ENCODE results near the gene UCN.
"Not testable (repeated sequence)": the region's sequence is repeated elsewhere in the genome, so short reads cannot be mapped to it uniquely, and the experiment has no call there.

Gene UCN

DNA sequence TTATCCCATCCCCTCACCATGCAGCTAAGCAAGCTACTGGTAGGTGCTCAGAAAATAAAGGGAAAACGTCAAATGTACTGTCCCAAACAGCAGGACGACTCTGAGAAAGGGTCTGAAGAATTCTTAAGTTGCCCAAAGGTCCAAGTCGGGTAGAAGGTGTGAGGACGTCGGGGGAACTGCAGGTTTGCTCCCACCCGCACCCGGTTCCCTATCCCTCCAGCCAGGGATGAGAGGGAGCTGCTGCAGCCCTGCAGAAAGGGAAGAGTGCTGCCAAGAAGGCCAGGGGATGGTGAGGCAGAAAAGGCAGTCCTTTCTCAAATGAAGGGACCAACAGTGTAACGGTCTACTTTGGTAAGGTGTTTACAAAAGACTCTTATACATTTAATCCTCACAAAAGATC lies 6.9 kb upstream of the UCN start:
- DNase-seq: no peak

DNA sequence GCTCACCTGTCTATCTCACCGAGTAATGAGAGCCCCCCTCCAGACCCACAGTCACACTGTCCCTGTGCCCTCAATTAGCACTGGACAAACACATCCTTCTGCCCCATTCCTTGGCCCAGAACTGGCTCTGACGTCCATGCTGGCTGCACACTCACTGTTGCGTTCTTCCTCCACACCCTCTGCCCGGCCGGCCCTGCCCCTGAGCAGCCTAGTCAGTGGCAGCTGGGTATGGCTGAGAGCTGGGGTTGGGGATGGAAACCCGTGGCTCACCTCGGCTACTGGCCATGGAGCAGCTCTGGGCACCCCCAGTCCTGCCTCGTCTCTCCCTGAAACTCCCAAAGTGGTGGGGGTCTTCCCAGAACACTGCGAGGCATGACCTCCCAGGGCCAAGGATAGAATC lies 6.5 kb upstream of the UCN start:
- DNase-seq: no peak

DNA sequence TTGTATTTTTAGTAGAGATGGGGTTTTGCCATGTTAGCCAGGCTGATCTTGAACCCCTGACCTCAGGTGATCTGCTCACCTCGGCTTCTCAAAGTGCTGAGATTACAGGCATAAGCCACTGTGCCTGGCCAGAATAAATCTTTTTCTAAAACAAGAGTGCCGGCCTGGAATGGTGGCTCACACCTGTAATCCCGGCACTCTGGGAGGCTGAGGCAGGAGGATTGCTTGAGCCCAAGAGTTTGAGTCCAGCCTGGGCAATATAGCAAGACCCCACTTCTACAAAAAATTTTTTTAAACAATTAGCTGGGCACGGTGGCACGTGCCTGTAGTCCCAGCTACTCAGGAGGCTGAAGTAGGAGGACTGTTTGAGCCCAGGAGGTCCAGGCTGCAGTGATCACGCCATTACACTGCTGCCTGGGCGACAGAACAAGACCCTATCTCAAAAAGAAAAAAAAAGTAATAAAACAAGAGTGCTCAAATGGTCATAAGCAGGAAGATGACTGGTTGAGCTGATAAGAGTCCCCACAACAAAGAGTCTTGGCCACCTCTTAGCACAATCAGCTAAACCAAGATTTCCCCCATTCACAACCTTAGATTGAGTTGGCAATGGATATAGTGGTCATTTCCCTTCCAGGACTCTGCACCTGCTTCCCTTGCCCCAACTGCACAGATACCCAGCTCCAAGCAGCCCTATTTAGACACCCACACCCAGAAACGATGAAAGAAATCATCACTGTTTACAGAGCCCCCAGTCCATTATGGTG lies 5.8 kb upstream of the UCN start:
- DNase-seq: no peak

DNA sequence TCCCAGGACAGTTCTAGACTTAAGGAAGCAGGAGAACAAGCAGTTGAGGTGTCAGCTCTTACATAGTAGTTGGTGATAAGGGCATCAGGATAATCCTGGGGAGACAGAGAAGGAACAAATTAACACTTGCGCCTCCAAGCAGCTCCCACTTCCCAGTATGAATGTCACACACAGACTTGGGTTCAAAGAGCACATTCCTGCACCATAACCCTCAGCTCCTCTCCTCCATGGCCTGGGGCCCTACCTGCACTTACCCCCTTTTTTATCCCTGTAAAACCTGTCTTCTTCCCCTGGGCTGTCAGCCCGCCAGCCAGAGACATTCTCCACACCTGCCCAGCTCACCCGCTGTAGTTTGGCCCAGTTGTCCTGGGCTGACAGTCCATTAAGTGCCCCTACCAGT lies 3.9 kb upstream of the UCN start:
- no peak for DNase-seq

DNA sequence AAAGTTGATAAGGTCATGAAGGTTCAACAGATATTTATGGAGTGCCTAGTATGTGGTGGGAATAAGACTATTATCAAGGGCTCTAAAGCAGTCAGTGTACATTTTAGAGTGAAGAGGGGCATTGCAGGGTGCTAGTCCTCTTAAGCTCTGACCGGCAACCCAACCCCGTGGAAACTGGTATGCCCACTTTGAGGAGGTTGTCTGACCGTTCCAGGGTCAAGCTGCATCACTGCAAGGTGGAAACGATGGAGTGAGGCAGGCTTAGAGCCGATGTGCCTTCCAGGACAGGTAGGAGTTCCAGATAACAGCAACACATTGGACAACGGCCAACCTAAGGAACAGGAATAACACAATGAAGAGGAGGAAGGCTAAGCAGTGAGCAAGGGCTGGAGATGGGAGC lies 1.4 kb upstream of the UCN start:
- DNase-seq: no peak

DNA sequence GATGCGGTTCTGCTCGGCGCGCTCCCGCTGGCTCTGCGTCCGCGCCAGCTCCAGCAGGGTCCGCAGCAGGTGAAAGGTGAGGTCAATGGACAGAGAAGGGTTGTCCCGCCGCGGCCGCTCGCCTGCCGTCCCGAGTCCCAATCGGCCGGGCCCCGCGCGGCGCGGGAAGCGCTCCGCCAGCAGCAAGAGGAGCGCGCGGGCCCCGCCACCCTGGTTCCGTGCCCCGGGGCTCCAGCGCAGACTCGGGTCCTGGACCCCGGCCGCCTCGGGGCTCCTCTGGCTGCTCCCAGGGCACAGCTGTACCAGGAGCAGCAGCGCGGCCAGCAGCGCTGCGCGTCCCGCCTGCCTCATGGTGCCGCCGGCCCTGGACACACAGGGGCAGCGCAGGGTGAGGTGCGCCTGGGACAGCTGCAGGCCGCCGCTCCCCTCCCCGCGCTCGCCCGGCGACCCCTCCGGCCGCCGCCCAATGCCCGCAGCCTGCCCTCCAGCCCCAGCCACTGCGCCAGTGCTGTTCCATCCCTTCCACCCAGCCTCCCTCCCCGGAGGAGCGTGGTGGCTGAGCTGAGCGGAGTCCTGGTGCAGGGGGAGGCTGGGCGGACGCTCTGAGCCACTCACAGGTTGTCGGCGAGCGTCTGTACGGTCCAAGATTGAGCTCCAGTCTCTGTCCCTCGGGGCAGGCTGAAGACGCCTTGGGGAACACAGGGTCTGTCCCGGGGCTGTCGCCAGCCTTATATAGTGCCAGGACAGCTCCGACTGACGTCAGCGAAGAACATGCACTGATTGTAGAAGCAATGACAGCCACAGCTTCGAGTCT lies 493 bp downstream of the UCN start:
- DNase-seq: no peak

DNA sequence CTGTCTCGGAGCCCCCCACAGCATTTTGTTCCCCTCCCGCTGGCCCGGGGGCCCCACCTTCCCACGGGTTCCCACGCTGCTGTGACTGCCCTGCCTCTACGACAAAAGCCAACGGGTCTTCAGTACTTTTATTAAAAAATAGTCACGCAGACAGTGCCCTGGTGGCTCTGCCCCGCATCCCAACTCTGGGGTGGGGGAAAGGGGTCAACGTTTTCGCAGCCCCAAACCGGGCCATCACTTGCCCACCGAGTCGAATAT lies 1.0 kb downstream of the UCN start:
- DNase-seq: no peak

DNA sequence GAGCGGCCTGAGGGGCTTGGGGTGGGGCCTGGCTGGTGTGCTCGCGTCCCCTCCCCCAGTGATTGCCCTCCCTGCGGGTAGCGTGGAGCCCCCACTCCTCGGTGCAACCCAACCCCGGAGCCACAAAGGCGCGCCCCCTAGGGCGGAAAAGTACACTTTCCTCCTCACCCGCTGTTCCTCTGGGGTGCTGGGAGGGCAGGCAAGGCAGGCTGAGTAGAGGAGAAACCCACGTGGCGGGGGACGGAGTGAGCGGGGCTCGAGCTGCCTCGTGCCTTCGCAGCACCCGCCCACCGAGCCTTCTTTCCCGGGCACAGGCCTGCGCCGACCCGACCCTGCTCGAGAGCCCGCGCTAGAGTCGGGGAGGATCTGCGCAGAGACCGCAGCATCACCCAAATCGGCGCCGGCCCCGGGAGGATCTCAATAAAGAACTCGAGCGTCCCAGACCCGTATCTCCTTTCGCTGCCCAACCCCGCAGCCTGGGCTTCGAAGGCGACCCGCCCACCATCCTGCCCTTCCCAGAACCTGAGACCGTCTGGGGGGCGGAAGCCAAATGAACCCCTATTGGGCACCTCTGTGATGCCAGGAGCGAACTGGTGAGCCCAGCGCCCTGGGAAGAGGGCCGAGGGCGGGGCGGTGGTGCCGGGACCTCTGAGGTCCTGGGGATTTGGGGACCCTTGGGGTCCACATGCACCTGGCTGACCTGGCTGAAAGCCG lies 1.5 kb downstream of the UCN start:
- DNase-seq: no peak

DNA sequence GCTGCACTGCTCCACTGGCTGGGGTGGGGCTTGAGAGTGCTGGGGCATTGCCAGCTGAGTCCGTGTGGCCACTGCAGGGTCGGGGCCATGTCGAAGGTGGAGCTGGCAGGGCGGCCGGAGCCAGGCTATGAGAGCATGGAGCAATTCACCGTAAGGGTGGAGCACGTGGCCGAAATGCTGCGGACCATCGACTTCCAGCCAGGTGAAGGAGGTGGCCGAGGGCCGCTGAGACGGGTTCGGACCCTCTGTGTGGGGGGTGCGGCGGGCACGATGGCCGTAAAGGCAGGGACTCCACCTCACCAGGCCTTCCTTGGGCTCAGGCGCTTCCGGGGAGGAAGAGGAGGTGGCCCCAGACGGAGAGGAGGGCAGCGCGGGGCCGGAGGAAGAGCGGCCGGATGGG lies 2.1 kb downstream of the UCN start:
- no peak for DNase-seq

DNA sequence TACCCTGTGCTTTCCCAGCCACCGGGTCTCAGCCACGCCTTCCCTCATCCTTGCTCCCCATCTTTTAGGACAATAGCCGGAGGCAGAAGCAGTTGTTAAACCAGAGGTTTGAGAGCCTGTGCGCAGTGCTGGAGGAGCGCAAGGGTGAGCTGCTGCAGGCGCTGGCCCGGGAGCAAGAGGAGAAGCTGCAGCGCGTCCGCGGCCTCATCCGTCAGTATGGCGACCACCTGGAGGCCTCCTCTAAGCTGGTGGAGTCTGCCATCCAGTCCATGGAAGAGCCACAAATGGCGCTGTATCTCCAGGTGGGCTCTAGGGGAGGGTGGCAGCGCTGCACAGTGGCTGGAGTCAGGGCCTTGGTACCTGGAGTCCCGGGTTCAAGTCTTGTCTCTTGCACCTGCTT lies 2.7 kb downstream of the UCN start:
- no peak for DNase-seq

DNA sequence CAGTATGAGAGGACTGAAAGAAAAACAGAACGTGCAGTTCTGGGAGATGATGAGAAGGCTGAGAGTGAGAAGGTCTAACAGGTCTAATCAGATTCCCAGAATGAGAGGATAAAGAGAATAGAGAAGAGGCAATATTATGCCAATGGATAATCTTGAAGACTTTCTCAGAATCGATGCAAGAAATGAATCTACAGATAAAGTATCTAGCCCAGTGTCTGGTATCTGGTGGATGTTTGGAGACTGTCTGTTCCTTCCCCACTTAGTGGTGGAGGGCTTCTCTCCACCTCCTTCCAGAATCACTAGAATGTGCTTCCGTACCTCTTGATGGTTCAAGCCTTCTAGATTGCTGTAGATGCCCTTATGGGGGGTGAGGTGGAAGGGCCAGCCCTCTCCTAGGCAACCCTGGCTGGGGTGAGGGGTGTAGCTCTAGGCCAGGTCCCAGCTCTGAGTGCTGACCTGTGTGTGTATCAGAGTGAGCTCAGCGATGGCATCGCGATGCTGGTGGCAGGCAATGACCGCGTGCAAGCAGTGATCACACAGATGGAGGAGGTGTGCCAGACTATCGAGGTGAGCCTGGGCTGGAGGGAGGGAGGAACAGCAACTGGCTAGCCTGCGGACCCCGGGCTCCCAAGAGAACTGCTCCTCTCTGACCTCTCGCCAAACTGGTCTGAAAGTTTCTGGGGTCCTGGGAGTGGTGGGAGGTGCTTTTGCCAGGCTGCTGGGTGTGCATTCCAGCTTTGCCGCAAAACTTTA lies 3.6 kb downstream of the UCN start:
- no peak for DNase-seq

DNA sequence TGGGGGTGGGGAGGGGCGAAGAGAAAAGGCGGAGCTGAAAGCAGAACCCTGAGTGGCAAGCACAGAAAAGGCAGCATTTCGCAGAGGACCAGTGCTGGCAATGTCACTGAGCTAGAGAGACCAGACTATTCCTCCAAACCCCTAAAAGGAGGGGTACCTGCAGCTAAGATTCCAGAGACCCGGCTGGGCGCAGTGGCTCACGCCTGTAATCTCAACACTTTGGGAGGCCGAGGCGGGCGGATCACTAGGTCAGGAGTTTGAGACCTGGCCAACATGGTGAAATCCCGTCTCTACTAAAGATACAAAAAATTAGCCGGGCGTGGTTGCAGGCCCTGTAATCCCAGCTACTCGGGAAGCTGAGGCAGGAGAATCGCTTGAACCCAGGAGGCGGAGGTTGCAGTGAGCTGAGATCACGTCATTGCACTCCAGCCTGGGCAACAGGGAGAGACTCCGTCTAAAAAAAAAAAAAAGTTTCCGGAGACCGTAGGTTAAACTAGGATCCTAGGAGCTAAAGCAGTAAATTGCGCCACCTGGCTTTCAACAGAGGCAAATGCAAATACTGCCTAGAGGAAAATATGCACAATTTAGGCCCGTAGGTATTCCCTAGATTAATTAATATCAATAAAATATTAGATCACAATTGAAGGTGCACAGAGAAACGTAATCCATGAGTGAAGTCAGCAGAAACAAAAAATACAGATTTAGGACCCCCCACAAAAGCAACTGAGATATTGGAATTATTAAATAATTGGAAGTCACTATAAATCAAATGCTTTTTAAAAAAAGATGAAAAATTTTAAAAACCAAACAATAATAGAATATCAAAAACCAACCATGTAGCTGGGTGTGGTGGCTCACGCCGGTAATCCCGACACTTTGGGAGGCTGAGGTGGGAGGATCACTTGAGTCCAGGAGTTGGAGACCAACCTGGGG lies 4.9 kb downstream of the UCN start:
- peak in 9 of 58 donors; percentile 2 to 40 (median 27) for DNase-seq

DNA sequence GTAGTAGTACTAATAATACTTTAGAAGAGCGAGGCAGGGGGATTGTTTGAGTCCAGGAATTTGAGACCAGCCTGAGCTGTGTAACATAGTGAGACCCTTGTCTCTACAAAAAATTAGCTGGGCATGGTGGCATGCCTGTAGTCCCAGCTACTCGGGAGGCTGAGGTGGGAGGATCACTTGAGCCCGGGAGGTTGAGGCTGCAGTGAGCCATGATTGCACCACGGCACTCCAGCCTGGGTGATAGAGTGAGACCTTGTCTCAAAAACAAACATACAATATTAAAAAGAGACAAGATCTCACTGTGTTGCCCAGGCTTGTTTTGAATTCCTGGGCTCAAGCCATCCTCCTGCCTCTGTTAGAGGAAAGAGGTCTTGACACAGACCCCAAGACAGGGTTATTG lies 7.6 kb downstream of the UCN start:
- not testable (repeated sequence) for DNase-seq

DNA sequence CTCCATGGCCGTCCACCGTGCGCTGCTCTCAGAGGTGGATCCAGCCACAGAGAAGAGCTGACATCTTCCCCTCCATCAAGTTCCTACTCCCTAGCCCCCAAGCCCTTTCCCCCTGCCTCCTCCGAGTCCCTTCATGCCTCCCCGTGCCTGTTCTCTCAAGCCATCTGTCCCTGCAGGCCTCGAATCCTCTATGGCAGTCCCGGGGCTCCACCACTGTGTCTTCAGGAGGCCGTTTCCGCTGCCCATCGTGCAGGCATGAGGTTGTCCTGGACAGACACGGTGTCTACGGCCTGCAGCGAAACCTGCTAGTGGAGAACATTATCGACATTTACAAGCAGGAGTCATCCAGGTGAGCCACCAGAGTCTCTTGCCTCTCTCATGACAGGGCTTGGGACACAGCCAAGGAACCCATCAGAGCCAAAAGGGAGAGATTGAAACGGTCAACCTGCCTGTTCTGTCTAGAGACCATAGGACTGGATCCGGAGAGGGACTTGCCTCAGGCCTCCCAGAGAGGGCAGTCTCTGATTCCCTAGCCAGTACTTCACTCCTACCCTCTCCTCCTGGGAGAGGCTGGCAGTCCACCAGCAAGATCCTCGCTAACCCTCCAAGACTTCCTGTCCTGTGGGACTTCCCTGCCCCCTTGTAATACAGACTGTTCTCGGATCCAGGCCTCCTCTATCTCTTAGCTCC lies 9.7 kb downstream of the UCN start:
- DNase-seq: no peak

DNA sequence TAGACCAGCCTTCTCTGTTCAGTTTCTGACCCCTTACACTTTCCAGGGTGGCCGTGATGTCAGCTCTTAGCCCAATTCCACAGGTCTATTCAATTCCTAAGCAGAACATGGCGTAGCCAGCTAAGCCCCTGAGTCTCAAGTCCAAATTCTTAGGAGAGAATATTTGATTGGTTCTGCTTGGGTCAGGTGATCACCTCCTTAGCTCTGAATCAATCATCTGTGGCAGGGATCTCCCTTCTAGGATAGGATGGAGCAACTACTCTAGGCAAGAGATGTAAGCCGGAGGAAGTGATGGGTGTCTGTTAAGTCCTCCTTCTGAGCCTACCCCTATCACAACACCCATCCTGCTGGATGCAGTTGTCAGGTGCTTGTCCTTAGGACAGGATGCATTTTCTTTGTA lies 11.1 kb downstream of the UCN start:
- no peak for DNase-seq

DNA sequence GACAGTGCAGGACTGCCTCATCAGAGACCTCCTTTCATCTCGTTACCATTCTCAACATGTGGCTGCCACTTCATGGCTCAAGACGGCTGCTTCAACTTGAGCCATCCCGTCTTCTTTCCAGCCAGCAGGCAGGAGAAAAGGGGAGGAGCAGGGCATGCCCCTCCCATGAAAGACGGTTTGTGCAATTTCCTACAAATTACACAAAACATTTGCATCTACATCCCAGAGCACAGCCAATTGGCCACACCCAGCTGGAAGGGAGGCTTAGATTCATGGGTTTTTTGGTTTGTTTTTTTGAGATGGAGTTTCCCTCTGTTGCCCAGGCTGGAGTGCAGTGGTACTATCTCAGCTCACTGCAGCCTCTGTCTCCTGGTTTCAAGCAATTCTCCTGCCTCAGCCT lies 11.8 kb downstream of the UCN start:
- no peak for DNase-seq

DNA sequence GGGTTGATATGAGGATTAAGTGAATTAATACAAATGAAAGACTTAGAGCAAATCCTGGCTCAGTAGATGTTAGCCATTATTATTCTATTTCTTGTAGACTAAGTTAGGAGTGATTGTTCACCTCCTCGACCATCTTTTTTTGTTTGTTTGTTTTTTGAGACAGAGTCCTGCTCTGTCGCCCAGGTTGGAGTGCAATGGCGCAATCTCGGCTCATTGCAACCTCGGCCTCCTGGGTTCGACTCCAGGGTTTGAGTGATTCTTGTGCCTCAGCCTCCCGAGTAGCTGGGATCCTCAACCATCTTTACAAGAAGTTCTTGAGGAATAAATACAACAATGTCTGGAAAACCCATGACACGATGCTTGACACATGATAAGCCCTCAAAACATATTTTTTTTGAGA lies 13.3 kb downstream of the UCN start:
- DNase-seq: no peak

DNA sequence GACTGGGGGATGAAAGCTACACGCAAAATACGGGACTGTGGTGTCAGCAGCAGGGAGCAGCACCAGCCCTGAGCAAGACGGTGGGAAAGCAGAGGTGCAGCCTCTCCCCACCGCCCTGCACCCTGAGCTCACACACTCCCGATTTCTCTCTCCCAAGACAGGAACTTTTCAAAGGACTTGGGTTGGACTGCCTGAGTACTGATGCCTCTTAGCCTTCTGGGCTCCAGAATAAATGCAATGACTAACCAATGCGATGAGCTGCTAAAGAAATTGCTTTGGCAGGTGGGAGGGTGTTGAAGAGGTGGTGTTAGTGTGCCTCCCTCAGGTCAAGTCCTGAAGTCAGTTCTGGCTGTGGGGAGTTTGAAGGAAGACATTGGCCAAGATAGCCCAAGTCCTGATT lies 16.4 kb downstream of the UCN start:
- no peak for DNase-seq

DNA sequence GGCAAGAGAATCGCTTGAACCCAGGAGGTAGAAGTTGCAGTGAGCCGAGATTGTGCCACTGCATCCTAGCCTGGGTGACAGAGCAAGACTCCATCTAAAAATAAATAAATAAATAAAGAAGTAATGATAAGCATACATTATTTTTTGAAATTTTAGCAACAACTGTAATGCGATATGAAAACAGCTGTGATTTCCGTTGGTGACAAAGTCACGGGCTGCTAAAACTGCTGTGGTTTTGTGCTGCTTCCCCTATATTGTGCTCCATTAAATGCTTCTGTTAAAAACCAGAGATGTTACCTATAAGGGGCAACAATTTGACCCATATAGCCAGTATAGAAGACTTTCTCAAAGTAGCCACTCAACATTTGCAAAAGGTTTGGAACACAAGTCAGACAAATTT lies 17.7 kb downstream of the UCN start:
- DNase-seq: no peak

DNA sequence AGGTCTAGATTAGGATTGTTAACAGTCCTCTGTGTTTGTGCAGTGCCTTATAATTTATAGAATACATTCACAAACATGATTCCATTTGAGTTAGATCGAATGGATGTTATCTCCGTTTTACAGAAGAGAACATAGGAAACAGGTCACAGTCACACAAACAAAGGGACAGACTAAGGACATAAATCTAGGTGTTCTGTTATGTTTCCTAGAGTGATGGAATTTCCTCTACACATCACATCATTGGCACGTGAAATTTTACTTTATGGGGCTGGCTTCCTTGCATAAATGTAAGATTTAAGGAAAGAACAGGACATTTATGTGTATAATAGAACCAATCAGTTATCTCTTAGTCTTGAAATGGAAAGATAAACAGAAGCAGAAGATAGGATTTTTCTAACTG lies 19.6 kb downstream of the UCN start:
- no peak for DNase-seq

Data from anterior cingulate cortex (tissue), 58 donors.